Astrocyte of the spinal cord (primary cell): ENCODE measurements around the gene CFAP100.

Experiments used
- DNase-seq: peaks from one replicate; pipeline ENCODE4 v3.0.0; 2011; ENCODE audit warnings: low read depth, low spot score
- H3K4me3 ChIP-seq: 2 replicates; pipeline ENCODE4 v1.5.1; 2011; ENCODE audit warnings: low read depth, mild to moderate bottlenecking, low read length, moderate library complexity
- CTCF ChIP-seq: IDR thresholded peaks from 2 replicates; pipeline ENCODE4 v1.5.1; 2012; ENCODE audit warnings: low read depth, mild to moderate bottlenecking, low read length, inconsistent platforms
- in situ Hi-C: cut with HindIII; loops from 2 replicates; pipeline ENCODE4 v1.10.0; 2017; ENCODE audit warnings: low sequenced_read_pairs

The CFAP100 gene

GRCh38 chr3:126475413-126476114, 80.9 kb downstream of the CFAP100 start, which contains the start of gene ZXDC:
TSS of gene ZXDC (minus strand) at chr3:126475891. CDS start at chr3:126475865, 26 bp downstream.
- TF ChIP-seq CTCF: peak; percentile 48
- peak; percentile 91 for DNase-seq
- peak within 1 kb of the TSS; percentile 78 for H3K4me3 ChIP-seq
- in situ Hi-C loops: no loop called here

DNA sequence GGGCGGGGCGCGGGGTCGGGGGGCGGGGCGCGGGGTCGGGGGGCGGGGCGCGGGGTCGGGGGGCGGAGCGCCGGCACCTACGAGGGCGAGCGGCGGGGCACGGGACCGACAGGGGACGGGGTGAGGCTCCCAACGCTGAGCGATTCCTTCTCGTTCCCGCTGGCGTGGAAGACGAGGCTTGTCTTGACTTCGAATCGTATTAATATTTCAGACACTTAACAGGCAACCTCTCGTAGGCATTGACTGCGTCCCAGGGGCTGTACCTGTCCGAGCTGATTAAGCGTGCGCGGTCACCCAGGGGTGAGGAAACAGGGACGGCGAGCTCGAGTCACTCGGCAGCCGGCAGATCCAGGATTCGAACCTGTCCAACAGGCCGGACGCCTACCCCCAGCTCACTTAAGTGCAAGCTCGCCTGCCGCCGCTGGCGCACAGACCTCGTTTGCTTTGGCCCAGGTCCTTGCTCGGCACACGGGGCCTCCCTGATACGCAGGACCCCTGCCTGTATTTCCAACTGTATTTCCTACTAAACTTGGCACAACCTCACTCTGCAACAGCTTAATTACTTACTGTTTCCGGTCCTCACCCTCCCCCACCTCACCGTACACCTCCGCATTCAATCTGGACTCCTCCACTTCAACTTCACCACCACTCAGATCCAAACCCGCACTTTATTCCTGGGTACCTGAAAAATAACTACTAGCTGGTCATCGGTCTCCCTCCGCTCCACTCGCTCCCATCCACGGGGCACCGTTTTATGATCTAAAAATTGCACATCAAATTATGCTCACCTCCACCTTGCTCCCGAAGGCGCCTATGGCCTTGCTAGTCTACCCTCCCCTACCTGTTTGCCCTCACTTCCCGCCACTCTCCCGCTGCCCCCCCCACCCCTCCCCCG, 81.7 kb downstream of the CFAP100 start:
- TF ChIP-seq CTCF: no peak
- in situ Hi-C loops: no loop called here
- DNase-seq: peak; percentile 24

DNA sequence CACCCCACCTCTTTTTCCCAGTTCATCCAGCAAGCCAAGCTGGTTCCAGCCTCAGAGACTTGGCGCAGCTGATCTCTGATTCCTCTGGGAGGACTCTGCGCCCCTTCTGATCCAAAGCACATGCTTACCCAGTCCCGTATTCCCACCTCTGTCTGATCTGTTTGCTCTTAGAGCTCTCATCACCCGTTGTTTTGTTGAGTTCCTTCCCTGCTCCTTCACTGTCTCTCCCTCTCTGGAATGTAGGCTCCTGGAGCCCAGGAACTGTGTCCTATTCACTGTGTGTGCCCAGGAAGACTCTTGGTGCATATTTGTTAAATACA, 82.3 kb downstream of the CFAP100 start:
- H3K4me3 ChIP-seq: no peak overlapping the region
- no peak for DNase-seq
- in situ Hi-C loops: no loop called here
- no peak for TF ChIP-seq CTCF

More for the DNA sequence above, 81.7 kb downstream of the CFAP100 start:
- H3K4me3 ChIP-seq: peak overlapping the region; percentile 62

- no peak overlapping the region for H3K4me3 ChIP-seq
- TF ChIP-seq CTCF: no peak
- DNase-seq: no peak
- in situ Hi-C loops: no loop called here
These were observed 84.0 kb downstream of the CFAP100 start for GRCh38 chr3:126478581-126479310.

DNA sequence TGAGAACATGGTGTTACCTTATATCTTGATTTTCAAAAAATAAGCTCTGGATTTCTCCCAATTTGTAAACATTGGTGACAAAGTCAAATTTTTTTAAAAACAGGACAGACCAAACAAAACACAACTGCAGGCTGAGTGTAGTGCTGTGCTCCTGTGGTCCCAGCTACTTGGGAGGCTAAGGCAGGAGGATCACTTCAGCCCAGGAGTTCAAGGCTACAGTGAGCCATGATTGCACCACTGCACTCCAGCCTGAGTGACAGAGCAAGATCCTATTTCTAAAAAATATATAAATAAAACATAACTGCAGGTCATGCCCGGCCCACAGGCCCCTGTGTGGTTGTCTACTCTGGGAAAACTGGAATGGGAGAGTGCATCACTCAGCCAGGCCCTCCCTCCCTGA, 84.9 kb downstream of the CFAP100 start:
- no peak for TF ChIP-seq CTCF
- H3K4me3 ChIP-seq: no peak overlapping the region
- DNase-seq: no peak
- in situ Hi-C loops: no loop called here

- no peak for TF ChIP-seq CTCF
- in situ Hi-C loops: no loop called here
These were observed 85.5 kb downstream of the CFAP100 start for GRCh38 chr3:126480206-126480605.

More at GRCh38 chr3:126480206-126480605, 85.5 kb downstream of the CFAP100 start:
- no peak for DNase-seq
- no peak overlapping the region for H3K4me3 ChIP-seq
